ENCODE results near the gene TFEB.

GRCh38 chr6:41730531-41731436, 4.6 kb downstream of the TFEB start:
- TF ChIP-seq CTCF (IDR thresholded peaks at IDR 0.05; ENCODE audit: low read depth, low read length, missing input control) (no peak), REST (IDR thresholded peaks at IDR 0.05) (no peak), JUND (IDR thresholded peaks at IDR 0.05) (no peak), SP1 (IDR thresholded peaks at IDR 0.05) (no peak), YY1 (IDR thresholded peaks at IDR 0.05) (no peak), MAX (IDR thresholded peaks at IDR 0.05) (no peak), GABPA (IDR thresholded peaks at IDR 0.05 in 1 of 2, conservative IDR thresholded peaks at IDR 0.05 in 1 of 2) (no peak), FOXA2 (IDR thresholded peaks at IDR 0.05) (no peak), TAF1 (conservative IDR thresholded peaks at IDR 0.05) (no peak), HNF4A (conservative IDR thresholded peaks at IDR 0.05) (no peak), HNF4G (IDR thresholded peaks at IDR 0.05) (no peak)

Measured in liver (tissue), 3 donors.